ENCODE data around the gene KMT2C.

The KMT2C gene

DNA sequence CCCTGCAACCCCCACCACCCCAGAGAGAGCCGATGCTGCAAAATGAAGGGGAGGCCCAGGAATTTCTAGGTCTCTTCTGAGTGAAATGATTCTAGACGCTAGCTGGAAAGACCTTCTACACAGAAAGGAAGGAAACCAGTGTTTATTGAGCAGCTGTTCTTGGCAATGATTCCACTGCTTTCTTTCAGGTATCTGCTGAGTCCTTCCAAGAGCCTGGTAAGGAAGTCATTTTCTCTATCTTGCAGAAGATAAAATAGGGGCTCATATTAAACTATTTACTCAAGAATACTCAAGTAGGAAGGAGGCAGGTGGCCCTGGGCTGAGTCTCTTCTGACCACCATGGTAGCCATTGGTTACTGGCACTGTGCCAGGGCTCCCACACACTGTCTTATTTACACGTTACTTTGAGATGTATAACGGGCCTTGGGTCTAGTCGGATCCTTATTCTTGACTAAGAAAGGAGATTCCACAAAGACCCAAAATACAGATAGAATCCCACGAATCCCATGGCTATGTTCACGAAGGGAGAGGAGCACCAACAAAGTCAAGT, 298.3 kb downstream of the KMT2C start:
- DNase-seq (ENCODE audit: low spot score): no peak

DNA sequence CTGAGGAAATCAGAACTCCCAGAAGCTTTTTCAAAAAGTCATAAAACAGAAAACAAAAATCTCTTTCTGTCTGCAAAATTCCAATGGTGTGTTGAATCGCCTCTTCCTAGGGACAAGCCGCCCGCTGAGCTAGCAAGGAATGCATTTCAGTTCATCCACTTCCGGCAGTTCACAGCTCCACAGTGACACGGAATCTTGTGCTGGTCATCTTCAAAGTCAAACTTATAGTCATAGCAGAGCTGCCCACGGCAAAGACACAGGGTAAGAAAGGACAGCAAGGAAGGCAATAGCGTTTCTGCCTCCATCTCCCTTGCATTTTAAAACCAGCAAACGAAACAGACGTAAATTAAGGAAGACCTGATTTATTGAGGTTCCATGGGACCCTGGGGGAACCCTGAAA, 299.1 kb downstream of the KMT2C start:
- DNase-seq (ENCODE audit: low spot score): no peak

DNA sequence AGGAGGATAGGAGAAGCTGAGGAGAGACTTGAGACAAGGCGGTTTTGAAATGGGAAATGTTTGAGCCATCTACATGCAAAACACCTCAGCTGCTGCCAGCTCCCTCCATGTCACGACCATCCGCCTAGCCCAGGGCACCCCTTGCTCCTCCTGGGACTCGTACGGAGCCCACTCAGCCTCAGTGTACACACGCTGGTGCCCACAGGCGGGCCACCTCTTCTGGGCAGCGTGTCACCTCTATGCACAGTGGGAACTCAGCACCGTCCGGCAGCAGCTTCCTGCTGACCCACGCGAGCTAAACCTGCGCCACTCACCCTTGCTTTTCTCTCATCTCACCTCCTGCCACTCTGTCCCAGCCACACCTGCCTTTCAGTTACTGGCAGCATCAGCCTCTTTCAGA, 302.0 kb downstream of the KMT2C start:
- no peak for DNase-seq (ENCODE audit: low spot score)

DNA sequence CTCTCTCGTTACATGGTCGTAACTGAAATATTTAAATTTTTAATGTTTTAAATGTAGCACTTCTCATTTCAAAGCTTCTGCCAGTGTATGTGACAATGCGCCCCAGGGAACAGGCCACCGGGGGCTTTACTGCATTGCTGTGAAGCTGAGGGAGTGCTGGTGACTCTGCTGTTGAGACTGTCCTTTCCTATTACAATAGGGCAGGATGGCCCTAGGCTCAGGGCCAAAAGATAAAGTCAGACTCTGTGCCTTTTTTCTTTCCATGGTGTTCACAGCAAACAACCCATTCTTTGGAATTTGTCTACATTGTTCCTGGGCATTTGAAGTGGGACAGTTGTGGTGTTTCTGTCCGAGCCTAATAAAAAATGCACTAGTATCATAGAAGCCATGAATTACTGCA, 303.0 kb downstream of the KMT2C start:
- DNase-seq (ENCODE audit: low spot score): no peak

DNA sequence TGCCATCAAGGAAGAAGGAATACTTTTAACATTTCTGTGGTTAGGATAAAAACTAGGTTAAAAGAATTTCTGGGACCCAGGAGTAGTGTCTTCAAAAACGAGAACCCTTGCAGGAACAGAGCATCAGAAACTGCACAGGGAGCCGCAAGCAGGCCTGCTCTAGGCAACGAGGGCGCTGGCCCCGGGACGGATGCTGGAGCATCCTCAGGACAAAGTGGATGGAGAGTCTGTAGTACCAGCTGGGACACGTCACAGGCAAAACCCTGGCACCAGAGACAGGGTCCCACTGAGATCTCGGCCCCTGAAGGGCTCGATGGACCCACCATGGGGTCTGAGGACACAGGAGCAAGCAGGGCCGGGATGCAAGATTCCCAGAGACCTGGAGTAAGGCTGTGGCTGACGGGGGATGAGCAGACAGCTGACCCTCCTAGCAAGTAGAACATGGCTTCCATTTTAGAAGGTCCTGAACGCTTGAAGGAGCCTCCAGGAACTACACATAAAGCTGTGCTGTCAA, 303.8 kb downstream of the KMT2C start:
- DNase-seq (ENCODE audit: low spot score): no peak

DNA sequence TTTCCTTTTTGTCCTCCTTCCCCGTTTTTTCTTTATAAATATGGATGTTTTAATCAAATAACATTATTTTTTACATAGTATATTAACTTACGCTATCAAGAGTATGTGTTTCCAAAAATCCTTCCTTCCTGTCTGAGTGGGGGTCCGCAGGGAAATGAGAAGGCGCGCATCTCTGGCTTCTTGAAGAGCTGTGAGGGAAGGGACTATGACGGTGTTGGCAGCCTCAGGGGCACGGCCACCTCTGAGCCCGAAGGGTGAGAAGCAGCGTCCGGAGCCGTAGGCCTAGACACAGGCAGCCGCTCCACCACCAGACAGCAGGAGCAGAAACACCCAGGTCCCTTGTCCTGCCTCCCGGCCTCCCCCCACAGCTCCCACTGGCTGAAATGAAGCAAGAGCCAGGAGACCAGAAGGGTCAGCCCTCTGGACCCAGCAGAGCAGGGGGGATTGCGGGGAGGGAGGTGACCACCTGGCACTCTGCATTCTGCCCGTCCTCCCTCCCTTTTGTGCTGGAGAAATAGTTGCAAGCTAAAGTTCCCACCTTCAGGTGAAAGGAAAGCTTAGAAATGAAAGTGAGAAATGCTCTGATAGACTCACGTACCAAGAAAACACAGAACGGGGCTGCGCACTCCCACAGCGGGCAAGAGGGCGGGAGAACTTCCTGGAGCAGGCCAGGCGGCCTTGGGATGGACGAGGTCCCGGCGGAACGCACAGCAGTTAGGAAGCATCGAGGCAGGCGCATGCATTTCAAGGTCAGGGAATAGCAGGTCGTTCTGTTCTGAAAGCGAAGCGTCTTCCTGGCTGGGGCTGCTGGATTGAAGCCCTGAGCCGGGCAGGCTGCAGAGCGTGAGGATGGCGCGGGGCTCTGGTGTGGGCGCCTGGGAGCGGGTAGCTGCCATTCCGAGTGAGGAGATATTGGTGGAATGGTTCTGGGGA, 304.9 kb downstream of the KMT2C start:
- no peak for DNase-seq (ENCODE audit: low spot score)

DNA sequence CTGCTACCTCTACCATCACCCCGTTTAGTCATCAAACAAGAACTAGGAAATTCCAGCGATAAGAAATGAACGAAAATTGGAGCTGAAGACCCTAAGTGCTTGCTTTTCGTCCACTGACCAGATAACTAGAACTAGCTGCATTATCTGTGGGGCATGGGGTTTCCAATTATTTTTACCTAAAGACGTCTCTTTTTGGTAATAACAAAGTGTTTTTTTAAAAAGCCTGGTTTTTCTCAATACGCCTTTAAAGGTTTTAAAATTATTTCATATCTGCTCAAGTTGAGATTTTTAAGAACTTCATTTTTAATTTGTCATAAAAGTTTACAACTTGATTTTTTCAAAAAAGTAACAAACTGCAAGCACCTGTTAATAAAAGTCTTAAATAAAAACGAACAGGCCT, 306.1 kb downstream of the KMT2C start:
- DNase-seq (ENCODE audit: low spot score): no peak

DNA sequence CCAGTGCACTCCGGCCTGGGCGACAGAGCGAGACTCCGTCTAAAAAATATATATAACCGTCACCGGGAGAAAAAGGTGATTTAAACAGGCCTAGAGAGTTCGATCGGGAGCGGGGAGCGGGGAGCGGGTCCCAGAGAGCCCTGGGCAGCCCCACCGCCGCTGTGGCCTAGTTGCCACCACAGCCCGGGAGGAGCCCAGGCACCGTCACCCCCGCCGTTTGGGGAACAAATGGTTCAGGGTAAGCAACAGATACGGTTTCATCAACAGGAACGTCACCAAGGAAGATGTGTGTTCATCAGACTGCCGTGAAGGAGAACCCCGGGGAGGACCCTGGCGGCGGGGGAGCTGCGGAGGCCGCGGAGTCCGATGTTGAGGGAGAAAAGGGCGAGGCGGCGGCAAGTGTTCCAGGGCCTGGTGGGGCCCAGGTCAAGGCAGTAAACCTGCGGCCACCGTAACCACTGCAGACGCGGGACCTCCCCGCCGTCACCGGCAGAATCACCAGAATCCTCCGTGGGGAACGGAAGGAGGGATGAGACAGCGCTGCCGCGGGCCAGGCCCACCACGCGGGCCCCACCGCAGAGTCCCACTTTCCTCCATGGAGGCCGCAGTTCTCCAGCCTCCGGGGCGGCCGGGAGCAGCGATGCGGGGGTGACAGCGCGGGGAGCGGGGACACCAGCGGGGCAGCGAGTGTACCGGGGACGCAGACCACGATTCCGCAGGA, 306.9 kb downstream of the KMT2C start:
- DNase-seq (ENCODE audit: low spot score): no peak

DNA sequence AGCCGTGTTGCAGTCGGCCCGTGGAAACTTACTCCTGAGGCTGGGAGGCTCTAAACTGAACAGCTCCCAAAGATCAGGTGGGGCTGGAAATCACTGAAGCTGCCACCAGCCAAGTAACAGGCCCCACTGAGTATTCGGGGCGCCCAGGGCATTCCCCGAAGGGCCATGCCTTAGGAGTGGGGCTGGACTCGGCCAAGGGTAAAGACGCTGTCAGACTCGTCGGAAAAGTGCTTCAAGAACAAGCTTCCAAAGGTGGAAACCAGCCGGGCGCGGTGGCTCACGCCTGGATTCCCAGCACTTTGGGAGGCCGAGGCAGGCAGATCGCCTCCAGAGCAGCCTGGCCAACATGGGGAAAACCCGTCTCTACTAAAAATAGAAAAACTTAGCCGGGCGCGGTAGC, 307.6 kb downstream of the KMT2C start:
- DNase-seq (ENCODE audit: low spot score): no peak

DNA sequence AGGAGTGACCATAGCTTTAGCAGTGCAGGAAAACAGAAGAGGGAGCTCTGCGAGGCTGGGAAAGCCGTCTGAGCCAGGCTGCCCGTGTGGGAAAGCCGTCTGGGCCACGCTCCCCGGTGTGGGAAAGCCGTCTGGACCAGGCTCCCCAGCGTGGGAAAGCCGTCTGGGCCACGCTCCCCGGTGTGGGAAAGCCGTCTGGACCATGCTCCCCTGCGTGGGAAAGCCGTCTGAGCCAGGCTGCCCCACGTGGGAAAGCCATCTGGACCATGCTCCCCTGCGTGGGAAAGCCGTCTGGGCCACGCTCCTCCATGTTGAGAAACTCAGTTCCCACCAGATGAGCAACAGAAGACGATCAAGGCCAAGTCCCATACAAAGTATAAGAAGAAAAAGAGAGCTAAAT, 308.6 kb downstream of the KMT2C start:
- no peak for DNase-seq (ENCODE audit: low spot score)

DNA sequence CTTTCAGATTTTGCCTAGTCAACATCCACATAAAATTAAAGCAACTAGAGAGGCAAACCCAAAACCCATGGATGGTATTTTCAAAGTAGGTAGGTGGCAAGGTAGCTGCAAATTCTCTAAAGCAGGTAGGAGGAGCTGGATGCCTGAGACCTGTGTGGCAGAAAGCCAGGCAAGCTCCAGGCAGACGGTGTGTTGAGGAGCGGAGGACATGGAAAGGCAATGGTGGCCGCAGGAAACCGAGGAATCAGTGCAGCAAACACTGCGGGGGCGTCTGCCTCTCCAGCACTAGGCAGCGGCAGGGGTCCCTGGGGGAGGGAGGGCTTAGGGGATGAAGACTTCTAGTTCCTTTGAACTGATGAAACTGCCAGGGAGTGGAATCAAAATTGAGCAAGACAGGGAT, 309.1 kb downstream of the KMT2C start:
- DNase-seq (ENCODE audit: low spot score): no peak

DNA sequence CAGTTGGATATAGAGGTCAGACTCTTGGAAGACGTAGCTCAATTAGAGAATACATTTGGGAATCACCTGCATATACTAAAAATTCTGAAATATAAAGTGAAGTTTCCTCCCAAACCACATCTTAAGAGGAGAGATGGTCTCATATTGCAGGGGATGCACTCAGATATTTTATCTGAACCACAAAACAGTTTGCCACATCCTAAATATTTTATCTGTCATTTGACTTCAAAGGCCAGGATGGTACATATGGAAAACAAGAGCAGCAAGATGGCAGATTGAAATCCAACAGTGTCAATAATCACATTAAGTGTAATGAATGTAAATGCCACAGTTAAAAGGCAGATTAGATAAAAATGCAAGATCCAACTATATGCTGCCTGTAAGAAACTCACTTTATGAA, 313.3 kb downstream of the KMT2C start:
- DNase-seq (ENCODE audit: low spot score): no peak

DNA sequence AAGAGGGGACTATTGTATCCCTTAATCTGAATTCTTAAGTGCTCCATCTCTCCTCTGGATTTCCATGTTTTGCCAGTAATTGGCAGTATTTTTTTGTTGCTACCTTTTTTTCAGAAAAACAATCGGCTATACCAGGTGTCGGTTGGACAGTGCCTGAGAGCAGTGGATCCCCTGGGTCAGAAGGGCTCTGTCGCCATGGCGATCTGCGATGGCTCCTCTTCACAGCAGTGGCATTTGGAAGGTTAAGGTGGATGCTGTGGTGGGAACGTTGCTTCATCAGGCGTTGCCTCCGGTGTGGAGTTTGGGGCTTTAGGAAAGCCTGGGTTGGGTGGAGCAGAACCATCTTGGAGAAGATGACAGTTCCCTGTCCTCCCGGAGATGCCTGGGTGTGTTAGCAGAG, 314.4 kb downstream of the KMT2C start:
- DNase-seq (ENCODE audit: low spot score): no peak

DNA sequence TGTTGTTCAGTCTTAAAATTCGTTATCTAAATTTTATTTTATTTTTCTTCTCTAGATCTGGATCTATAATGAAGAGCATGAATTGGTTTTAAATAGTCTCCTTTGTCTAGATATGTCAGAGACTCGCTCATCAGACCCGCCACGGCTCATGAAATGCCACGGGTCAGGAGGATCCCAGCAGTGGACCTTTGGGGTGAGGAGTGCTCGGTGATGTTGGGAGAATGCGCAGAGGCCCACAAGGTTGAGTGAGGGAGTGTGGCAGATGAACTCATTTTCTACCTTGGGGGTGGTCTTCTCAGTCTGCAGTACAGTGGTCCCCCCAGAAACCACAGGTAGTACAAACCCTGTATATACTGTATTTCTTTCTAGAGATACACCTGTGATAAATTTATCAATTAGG, 315.0 kb downstream of the KMT2C start:
- DNase-seq (ENCODE audit: low spot score): no peak

DNA sequence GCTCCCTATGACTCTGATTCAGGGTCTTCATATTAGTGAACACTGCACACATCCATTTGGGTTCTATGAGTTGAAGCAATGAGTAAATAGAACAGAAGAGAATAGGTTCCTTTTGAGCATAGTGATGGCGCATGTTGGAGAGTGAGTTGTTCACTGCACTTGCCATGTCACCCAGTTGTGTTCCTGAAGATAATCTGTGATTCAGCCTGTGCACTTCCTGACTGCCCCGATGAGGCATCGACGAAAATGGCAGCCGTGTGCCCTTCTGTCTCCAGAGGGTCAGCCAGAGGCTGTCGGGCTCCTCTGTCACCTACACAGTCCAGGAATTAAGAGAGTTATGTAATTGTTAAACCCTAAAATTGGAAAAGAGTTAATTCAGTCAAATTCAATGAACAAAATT, 315.6 kb downstream of the KMT2C start:
- no peak for DNase-seq (ENCODE audit: low spot score)

DNA sequence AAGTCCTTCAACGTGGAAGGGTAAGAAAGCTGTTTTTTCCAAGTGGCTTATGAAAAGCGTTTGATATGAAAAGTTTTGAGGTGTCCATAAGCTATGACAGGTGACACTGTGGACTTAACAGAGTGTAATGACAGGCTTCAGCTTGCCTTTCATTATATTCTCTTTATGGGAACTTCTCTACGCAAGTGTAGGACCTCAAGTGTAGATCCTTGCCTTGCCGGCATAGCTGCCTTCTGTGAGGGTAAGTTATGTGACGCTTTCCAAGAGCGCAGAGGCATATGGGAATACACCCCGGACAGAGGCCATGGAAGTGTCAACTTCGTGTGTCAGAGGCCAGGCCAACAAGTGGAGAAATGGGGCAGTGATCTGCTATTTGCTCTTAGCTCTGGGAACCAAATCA, 318.4 kb downstream of the KMT2C start:
- DNase-seq (ENCODE audit: low spot score): no peak

DNA sequence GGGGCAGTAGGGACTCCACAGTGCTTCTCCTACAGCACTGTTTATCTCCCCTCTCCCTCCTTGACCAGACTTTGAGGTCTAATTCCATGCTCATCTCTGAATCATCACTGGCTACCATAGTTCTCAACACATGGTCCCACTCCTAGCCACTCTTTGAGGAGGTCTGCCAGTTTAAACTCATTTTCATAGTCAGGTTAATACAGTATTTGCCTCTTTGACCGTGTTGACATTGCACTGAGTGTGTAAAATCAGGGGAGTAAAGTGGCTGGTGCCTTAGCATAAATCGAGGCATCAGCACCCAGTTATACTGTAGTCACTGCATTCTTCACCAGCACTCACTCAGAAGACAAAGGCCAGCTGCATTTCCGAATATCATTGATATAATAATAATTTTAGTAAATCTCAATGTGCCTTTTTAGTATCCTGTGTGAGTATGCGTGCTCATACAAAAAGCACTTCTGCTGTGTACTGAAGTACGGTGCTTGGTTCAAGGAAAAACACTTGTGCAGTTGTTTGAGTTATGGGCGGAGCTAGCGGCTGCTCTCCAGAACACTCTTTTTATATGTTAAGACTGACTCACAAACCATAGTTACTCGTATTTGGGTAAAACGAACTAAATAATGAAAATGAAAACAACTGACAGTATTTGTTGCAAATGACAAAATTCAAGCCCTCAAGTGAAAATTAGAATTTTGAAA, 320.6 kb downstream of the KMT2C start:
- no peak for DNase-seq (ENCODE audit: low spot score)

DNA sequence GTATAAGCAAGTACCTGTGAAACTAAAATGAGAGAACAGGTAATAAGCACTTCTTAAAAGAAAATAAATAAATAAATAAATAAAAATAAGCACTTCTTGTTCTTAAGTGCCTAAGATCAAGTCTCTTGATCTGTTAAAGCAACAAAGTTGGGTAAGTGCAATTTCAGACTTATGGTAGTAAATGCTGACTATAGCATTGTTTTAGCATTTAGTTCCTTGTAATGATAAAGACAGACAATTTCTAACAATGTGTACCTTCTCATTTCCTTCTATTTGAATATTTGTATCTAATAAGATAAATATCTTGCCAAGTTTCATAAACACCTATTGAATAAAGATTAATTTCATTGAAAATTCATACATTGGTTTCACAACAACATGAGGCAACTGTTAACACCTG, 323.0 kb downstream of the KMT2C start:
- DNase-seq (ENCODE audit: low spot score): no peak

DNA sequence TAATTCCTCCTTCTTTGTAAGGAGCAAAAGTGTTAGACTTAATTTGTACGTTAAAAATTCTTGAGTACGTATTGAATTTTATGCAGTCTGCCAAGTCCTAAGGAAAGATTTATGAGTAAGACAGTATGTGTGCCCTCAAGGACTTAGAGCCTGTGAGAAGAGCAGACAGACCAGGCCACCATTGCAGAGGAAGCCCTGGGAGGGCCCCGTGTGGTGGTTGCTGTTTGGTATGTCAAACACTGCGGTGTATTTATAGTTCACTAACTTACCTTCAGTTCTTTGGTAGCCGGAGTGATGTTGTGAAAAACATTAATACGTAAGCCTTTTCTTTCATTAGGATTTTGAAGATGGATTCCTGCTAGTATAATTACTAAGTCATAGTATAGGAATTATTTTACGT, 327.4 kb downstream of the KMT2C start:
- DNase-seq (ENCODE audit: low spot score): no peak

DNA sequence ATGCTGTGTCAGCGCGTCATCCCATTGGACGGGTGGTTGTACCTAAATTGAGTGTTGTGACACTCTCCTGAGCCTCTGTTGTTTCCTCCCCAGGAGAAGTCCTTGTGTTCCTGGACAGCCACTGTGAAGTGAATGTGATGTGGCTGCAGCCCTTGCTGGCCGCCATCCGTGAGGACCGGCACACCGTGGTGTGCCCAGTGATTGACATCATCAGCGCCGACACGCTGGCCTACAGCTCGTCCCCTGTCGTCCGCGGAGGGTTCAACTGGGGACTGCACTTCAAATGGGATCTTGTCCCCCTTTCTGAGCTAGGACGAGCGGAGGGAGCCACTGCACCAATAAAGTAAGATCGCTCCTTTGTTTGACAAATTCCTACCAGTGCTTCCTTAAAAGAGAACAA, 327.9 kb downstream of the KMT2C start:
- DNase-seq (ENCODE audit: low spot score): no peak

DNA sequence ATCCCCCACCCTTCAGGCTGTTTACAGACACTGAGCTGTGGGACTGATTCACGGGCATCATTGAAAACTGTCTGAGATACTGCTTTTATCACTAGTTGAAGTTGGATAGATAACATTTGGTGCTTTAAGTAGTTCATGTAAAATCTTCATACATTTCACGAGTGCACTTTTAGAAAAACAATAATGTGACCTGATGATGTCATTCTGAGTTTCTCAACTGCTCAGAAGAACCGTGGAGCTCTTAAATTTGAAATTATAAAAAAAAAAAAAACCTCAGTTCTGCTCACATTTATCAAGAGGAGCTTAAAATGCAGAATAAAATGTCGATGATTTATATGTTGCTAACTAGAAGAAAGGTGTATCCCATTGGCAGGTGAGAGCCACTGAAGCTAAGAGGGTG, 328.8 kb downstream of the KMT2C start:
- DNase-seq (ENCODE audit: low spot score): no peak

DNA sequence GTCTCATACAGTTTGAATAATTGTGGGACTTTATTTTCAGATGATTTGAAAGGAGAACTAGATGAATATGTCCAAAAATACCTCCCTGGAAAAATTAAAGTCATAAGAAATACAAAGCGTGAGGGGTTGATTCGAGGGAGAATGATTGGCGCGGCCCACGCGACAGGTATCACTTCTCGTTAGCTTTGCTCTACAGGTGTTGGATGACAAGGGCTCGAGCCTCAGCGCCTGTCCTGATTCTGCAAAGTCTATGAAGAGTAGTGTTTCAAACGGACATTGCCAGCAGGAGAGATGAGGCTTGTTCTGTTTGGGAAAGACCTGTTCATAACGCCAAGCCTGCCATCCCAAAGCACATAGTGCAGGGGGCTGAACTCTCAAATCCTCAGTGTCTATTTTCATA, 330.6 kb downstream of the KMT2C start:
- no peak for DNase-seq (ENCODE audit: low spot score)
